Skeletal muscle satellite cell (primary cell): ENCODE results near the gene METTL8. TPM values are rescaled to one million over a fixed set of nuclear protein-coding genes. Genes with fewer than 3 reads are reported as not detected.

Source experiments
- H3K27me3 ChIP-seq: 2 replicates; pipeline ENCODE4 v1.7.0; 2013; ENCODE audit warnings: low read length; ENCODE audit not compliant: control insufficient read depth, insufficient read depth
- H3K36me3 ChIP-seq: 2 replicates; pipeline ENCODE4 v1.7.0; 2013; ENCODE audit warnings: mild to moderate bottlenecking, control low read depth, low read length; ENCODE audit not compliant: insufficient read depth
- H3K4me1 ChIP-seq: 2 replicates; pipeline ENCODE4 v1.7.0; 2013; ENCODE audit warnings: low read length; ENCODE audit not compliant: control insufficient read depth, insufficient read depth
- H3K4me2 ChIP-seq: 2 replicates; pipeline ENCODE4 v1.7.0; 2013; ENCODE audit warnings: mild to moderate bottlenecking, low read length
- H3K4me3 ChIP-seq: 2 replicates; pipeline ENCODE4 v1.7.0; 2013; ENCODE audit warnings: low read length
- H3K9ac ChIP-seq: 2 replicates; pipeline ENCODE4 v1.7.0; 2013; ENCODE audit warnings: mild to moderate bottlenecking, low read depth, low read length, moderate library complexity
- H3K9me3 ChIP-seq: replicated peaks from 2 replicates; pipeline ENCODE4 v1.7.0; 2013; ENCODE audit warnings: mild to moderate bottlenecking, control low read depth, low read length
- total RNA-seq: library from RNA; depleted of rRNA; stranded (reverse); fragments of >200 nt; gene quantifications from 2 replicates; pipeline ENCODE4 v1.2.3, GENCODE V29; 2012; rRNA removed

Gene METTL8
- 33.2 and 43.6 TPM in 2 replicates for total RNA-seq

- H3K4me1 ChIP-seq: peaks cover 8% of the 10 kb centered on the region
- peaks cover 21% of the 10 kb centered on the region for H3K36me3 ChIP-seq
- no peaks in the 10 kb centered on the region for H3K9me3 ChIP-seq
- H3K27me3 ChIP-seq: no peaks in the 10 kb centered on the region
- peak within 1 kb of the TSS; percentile 92 for H3K9ac ChIP-seq
- peak within 1 kb of the TSS; percentile 86 for H3K4me3 ChIP-seq
- H3K4me2 ChIP-seq: peak within 1 kb of the TSS; percentile 88
Observed at GRCh38 chr2:171433763-171434012, at the start of gene METTL8. METTL8 (minus strand) TSS chr2:171433990; CDS start chr2:171392185, 41,805 bp downstream.

GRCh38 chr2:171482877-171483276 is 49.1 kb upstream of the METTL8 start:
- no peaks in the 10 kb centered on the region for H3K9me3 ChIP-seq
- peaks cover 16% of the 10 kb centered on the region for H3K36me3 ChIP-seq
- H3K4me2 ChIP-seq: no peak overlapping the region
- no peaks in the 10 kb centered on the region for H3K27me3 ChIP-seq
- no peak overlapping the region for H3K9ac ChIP-seq
- H3K4me3 ChIP-seq: no peak overlapping the region
- peaks cover 12% of the 10 kb centered on the region for H3K4me1 ChIP-seq

GRCh38 chr2:171482308-171482707 is 48.5 kb upstream of the METTL8 start:
- Histone ChIP-seq H3K4me2 (no peak overlapping the region), H3K4me3 (no peak overlapping the region), H3K9ac (no peak overlapping the region), H3K4me1 (peaks cover 12% of the 10 kb centered on the region), H3K36me3 (peaks cover 16% of the 10 kb centered on the region), H3K9me3 (no peaks in the 10 kb centered on the region), H3K27me3 (no peaks in the 10 kb centered on the region)

GRCh38 chr2:171480908-171481307 is 47.1 kb upstream of the METTL8 start:
- Histone ChIP-seq H3K4me2 (no peak overlapping the region), H3K9ac (no peak overlapping the region), H3K4me3 (no peak overlapping the region), H3K36me3 (peaks cover 16% of the 10 kb centered on the region), H3K4me1 (peaks cover 12% of the 10 kb centered on the region), H3K27me3 (no peaks in the 10 kb centered on the region), H3K9me3 (no peaks in the 10 kb centered on the region)

GRCh38 chr2:171479154-171479814 is 45.5 kb upstream of the METTL8 start:
- no peak overlapping the region for H3K4me3 ChIP-seq
- peaks cover 12% of the 10 kb centered on the region for H3K4me1 ChIP-seq
- H3K9me3 ChIP-seq: no peaks in the 10 kb centered on the region
- H3K36me3 ChIP-seq: peaks cover 16% of the 10 kb centered on the region
- H3K4me2 ChIP-seq: no peak overlapping the region
- no peak overlapping the region for H3K9ac ChIP-seq
- no peaks in the 10 kb centered on the region for H3K27me3 ChIP-seq

GRCh38 chr2:171478345-171478744 is 44.6 kb upstream of the METTL8 start:
- peaks cover 12% of the 10 kb centered on the region for H3K4me1 ChIP-seq
- H3K27me3 ChIP-seq: no peaks in the 10 kb centered on the region
- no peak overlapping the region for H3K9ac ChIP-seq
- no peak overlapping the region for H3K4me3 ChIP-seq
- no peak overlapping the region for H3K4me2 ChIP-seq
- H3K9me3 ChIP-seq: no peaks in the 10 kb centered on the region
- H3K36me3 ChIP-seq: peaks cover 16% of the 10 kb centered on the region

- Histone ChIP-seq H3K4me3 (no peak overlapping the region), H3K36me3 (peaks cover 17% of the 10 kb centered on the region), H3K9me3 (no peaks in the 10 kb centered on the region)
Observed at GRCh38 chr2:171475979-171476378, 42.2 kb upstream of the METTL8 start.

GRCh38 chr2:171470129-171470528 is 36.3 kb upstream of the METTL8 start:
- no peak overlapping the region for H3K9ac ChIP-seq
- H3K36me3 ChIP-seq: peaks cover 12% of the 10 kb centered on the region
- no peaks in the 10 kb centered on the region for H3K4me1 ChIP-seq
- no peaks in the 10 kb centered on the region for H3K27me3 ChIP-seq
- no peaks in the 10 kb centered on the region for H3K9me3 ChIP-seq
- H3K4me3 ChIP-seq: no peak overlapping the region
- no peak overlapping the region for H3K4me2 ChIP-seq

More at GRCh38 chr2:171475979-171476378, 42.2 kb upstream of the METTL8 start:
- H3K4me2 ChIP-seq: no peak overlapping the region
- H3K27me3 ChIP-seq: no peaks in the 10 kb centered on the region
- no peak overlapping the region for H3K9ac ChIP-seq
- peaks cover 6% of the 10 kb centered on the region for H3K4me1 ChIP-seq

- H3K4me2 ChIP-seq: no peak overlapping the region
- no peak overlapping the region for H3K9ac ChIP-seq
- H3K9me3 ChIP-seq: no peaks in the 10 kb centered on the region
- H3K4me3 ChIP-seq: no peak overlapping the region
- no peaks in the 10 kb centered on the region for H3K4me1 ChIP-seq
- peaks cover 12% of the 10 kb centered on the region for H3K36me3 ChIP-seq
- H3K27me3 ChIP-seq: no peaks in the 10 kb centered on the region
Observed at GRCh38 chr2:171469176-171469575, 35.4 kb upstream of the METTL8 start.

- no peak overlapping the region for H3K4me2 ChIP-seq
- no peaks in the 10 kb centered on the region for H3K27me3 ChIP-seq
- no peaks in the 10 kb centered on the region for H3K9me3 ChIP-seq
- no peak overlapping the region for H3K9ac ChIP-seq
- no peaks in the 10 kb centered on the region for H3K4me1 ChIP-seq
- H3K4me3 ChIP-seq: no peak overlapping the region
- H3K36me3 ChIP-seq: peaks cover 18% of the 10 kb centered on the region
Observed at GRCh38 chr2:171460537-171460936, 26.7 kb upstream of the METTL8 start.

GRCh38 chr2:171459498-171459897 is 25.7 kb upstream of the METTL8 start:
- Histone ChIP-seq H3K27me3 (no peaks in the 10 kb centered on the region), H3K4me2 (no peak overlapping the region), H3K36me3 (peaks cover 22% of the 10 kb centered on the region), H3K4me1 (no peaks in the 10 kb centered on the region), H3K4me3 (no peak overlapping the region), H3K9ac (no peak overlapping the region), H3K9me3 (no peaks in the 10 kb centered on the region)

- peaks cover 45% of the 10 kb centered on the region for H3K36me3 ChIP-seq
- H3K4me2 ChIP-seq: no peak overlapping the region
- no peak overlapping the region for H3K9ac ChIP-seq
- no peaks in the 10 kb centered on the region for H3K27me3 ChIP-seq
- no peak overlapping the region for H3K4me3 ChIP-seq
- H3K4me1 ChIP-seq: no peaks in the 10 kb centered on the region
- no peaks in the 10 kb centered on the region for H3K9me3 ChIP-seq
Observed at GRCh38 chr2:171452773-171453172, 19.0 kb upstream of the METTL8 start.
